IMR-90 (cell line): ENCODE results near the gene CDH2. TPM values are rescaled to one million over a fixed set of nuclear protein-coding genes. Genes with fewer than 3 reads are reported as not detected.

Experiments
- ATAC-seq: fragments of 200-7000 bp; cut with Tn5 transposase; 2 replicates; pipeline ENCODE4 v1.9.1; 2020; ENCODE audit warnings: low read depth, mild to moderate bottlenecking, moderate library complexity
- BruUV-seq: library from RNA; stranded (reverse); fragments of 400-500 nt; replicated peaks from 2 replicates; lab custom pipeline; 2021; lab: Mats Ljungman, UMichigan
- CTCF ChIA-PET: fragments of 300-600 bp; formaldehyde crosslinking; extraction: SDS; loops from one replicate; lab custom pipeline; 2021; ENCODE audit warnings: antibody characterized with exemption; lab: Yijun Ruan, JAX
- POLR2A ChIA-PET: fragments of 300-600 bp; sonication (Branson Sonifier 250); formaldehyde crosslinking; loops from one replicate; lab custom pipeline; 2022; ENCODE audit warnings: antibody characterized with exemption; ENCODE audit not compliant: unreplicated experiment; lab: Charles Lee
- DNase-seq: peaks from one replicate; pipeline ENCODE4 v3.0.0; 2013
- H2AFZ ChIP-seq: replicated peaks from 2 replicates; pipeline ENCODE3; 2013; ENCODE audit warnings: low read length, mild to moderate bottlenecking; ENCODE audit not compliant: poor library complexity
- H2AK5ac ChIP-seq: 2 replicates; pipeline ENCODE4 v1.6.1; 2013; ENCODE audit warnings: low read depth, low read length, inconsistent platforms
- H2AK9ac ChIP-seq: replicated peaks from 2 replicates; pipeline ENCODE3; 2013; ENCODE audit warnings: mild to moderate bottlenecking, low read depth, low read length, moderate library complexity; ENCODE audit not compliant: poor library complexity
- H2BK120ac ChIP-seq: 2 replicates; pipeline ENCODE4 v1.6.1; 2013; ENCODE audit warnings: low read depth, low read length, inconsistent platforms
- H2BK15ac ChIP-seq: 3 replicates; pipeline ENCODE4 v1.6.1; 2013; ENCODE audit warnings: low read depth, low read length, inconsistent platforms
- H2BK20ac ChIP-seq: 2 replicates; pipeline ENCODE4 v1.6.1; 2013; ENCODE audit warnings: low read depth, mild to moderate bottlenecking, inconsistent platforms, low read length, moderate library complexity
- H2BK5ac ChIP-seq: 2 replicates; pipeline ENCODE4 v1.6.1; 2013; ENCODE audit warnings: mild to moderate bottlenecking, low read depth, low read length, inconsistent platforms; ENCODE audit not compliant: poor library complexity, severe bottlenecking
- H3K14ac ChIP-seq: replicated peaks from 2 replicates; pipeline ENCODE4 v1.6.1; 2013; ENCODE audit warnings: low read depth, low read length, inconsistent platforms
- H3K18ac ChIP-seq: 2 replicates; pipeline ENCODE4 v1.6.1; 2013; ENCODE audit warnings: low read depth, low read length, control low read depth
- H3K23ac ChIP-seq: 2 replicates; pipeline ENCODE4 v1.6.1; 2013; ENCODE audit warnings: low read depth, low read length, inconsistent platforms
- H3K27ac ChIP-seq: 2 replicates; pipeline ENCODE4 v1.5.1; 2013; ENCODE audit warnings: mild to moderate bottlenecking, control low read depth, low read length; ENCODE audit not compliant: insufficient read depth
- H3K27me3 ChIP-seq: 2 replicates; pipeline ENCODE4 v1.6.1; 2013; ENCODE audit warnings: low read length; ENCODE audit not compliant: control insufficient read depth, insufficient read depth
- H3K36me3 ChIP-seq: 2 replicates; pipeline ENCODE4 v1.6.1; 2013; ENCODE audit warnings: low read length, mixed read lengths; ENCODE audit not compliant: control insufficient read depth, insufficient read depth
- H3K4ac ChIP-seq: 2 replicates; pipeline ENCODE4 v1.6.1; 2013; ENCODE audit warnings: low read depth, low read length, inconsistent platforms
- H3K4me1 ChIP-seq: 2 replicates; pipeline ENCODE4 v1.6.1; 2013; ENCODE audit warnings: low read length, mixed read lengths; ENCODE audit not compliant: control insufficient read depth, insufficient read depth
- H3K4me2 ChIP-seq: 2 replicates; pipeline ENCODE4 v1.6.1; 2013; ENCODE audit warnings: low read depth, mild to moderate bottlenecking, control low read depth, low read length, moderate library complexity
- H3K4me3 ChIP-seq: 2 replicates; pipeline ENCODE4 v1.5.1; 2013; ENCODE audit warnings: low read depth, mild to moderate bottlenecking, control low read depth, low read length, moderate library complexity; ENCODE audit not compliant: insufficient read depth
- H3K56ac ChIP-seq: 2 replicates; pipeline ENCODE4 v1.6.1; 2013; ENCODE audit warnings: low read length, inconsistent platforms; ENCODE audit not compliant: insufficient read depth; ENCODE audit errors: extremely low read depth
- H3K79me1 ChIP-seq, 2 experiments: 2 replicates each; pipeline ENCODE4 v1.6.1; 2013; ENCODE audit warnings: low read length in 2 of 2, inconsistent platforms in 1 of 2, low read depth in 1 of 2
- H3K9ac ChIP-seq: 2 replicates; pipeline ENCODE4 v1.6.1; 2013; ENCODE audit warnings: low read depth, low read length, control low read depth
- H3K9me1 ChIP-seq: 2 replicates; pipeline ENCODE4 v1.6.1; 2013; ENCODE audit warnings: low read length, inconsistent platforms; ENCODE audit not compliant: insufficient read depth
- H3K9me3 ChIP-seq: 2 replicates; pipeline ENCODE4 v1.6.1; 2013; ENCODE audit warnings: low read length; ENCODE audit not compliant: control insufficient read depth, insufficient read depth
- H4K20me1 ChIP-seq: 2 replicates; pipeline ENCODE4 v1.6.1; 2013; ENCODE audit warnings: low read length, inconsistent platforms; ENCODE audit not compliant: insufficient read depth
- H4K5ac ChIP-seq: 2 replicates; pipeline ENCODE4 v1.6.1; 2013; ENCODE audit warnings: mild to moderate bottlenecking, low read depth, low read length, control low read depth
- H4K8ac ChIP-seq, 2 experiments: 2 replicates each; pipeline ENCODE4 v1.6.1; 2013; ENCODE audit warnings: low read depth in 2 of 2, low read length in 2 of 2, control low read depth in 1 of 2, inconsistent platforms in 1 of 2
- H4K91ac ChIP-seq: 2 replicates; pipeline ENCODE4 v1.6.1; 2013; ENCODE audit warnings: low read depth, low read length, inconsistent platforms; ENCODE audit not compliant: insufficient read depth
- BHLHE40 ChIP-seq: fragments of 150-350 bp; IDR thresholded peaks from 2 replicates; pipeline ENCODE4 v1.6.1; 2016; ENCODE audit warnings: mild to moderate bottlenecking, low read depth, low read length
- CHD1 ChIP-seq: IDR thresholded peaks from 2 replicates; pipeline ENCODE4 v1.6.1; 2012; ENCODE audit warnings: low read depth, low read length, improper control_type of control experiment
- CTCF ChIP-seq: conservative IDR thresholded peaks from 2 replicates; pipeline ENCODE4 v1.5.1; 2012; ENCODE audit warnings: mild to moderate bottlenecking, low read depth, low read length, improper control_type of control experiment
- ELK1 ChIP-seq: fragments of 150-350 bp; IDR thresholded peaks from 2 replicates; pipeline ENCODE4 v1.6.1; 2016; ENCODE audit warnings: low read depth, mild to moderate bottlenecking, low read length, moderate library complexity, borderline replicate concordance
- FOS ChIP-seq: fragments of 150-350 bp; IDR thresholded peaks from 2 replicates; pipeline ENCODE4 v1.6.1; 2016; ENCODE audit warnings: low read depth, low read length
- MAFK ChIP-seq: IDR thresholded peaks from 2 replicates; pipeline ENCODE4 v1.6.1; 2012; ENCODE audit warnings: low read depth, low read length, improper control_type of control experiment
- RCOR1 ChIP-seq: IDR thresholded peaks from 2 replicates; pipeline ENCODE4 v1.6.1; 2012; ENCODE audit warnings: mild to moderate bottlenecking, low read length, improper control_type of control experiment; ENCODE audit not compliant: insufficient replicate concordance
- RFX5 ChIP-seq: IDR thresholded peaks from 2 replicates; pipeline ENCODE4 v1.8.0; 2012; ENCODE audit warnings: low read depth, mild to moderate bottlenecking, low read length, moderate library complexity
- SMC3 ChIP-seq: fragments of 150-350 bp; IDR thresholded peaks from 2 replicates; pipeline ENCODE4 v1.6.1; 2016; ENCODE audit warnings: low read depth, mild to moderate bottlenecking, antibody characterized with exemption, low read length, moderate library complexity
- USF2 ChIP-seq: fragments of 150-350 bp; IDR thresholded peaks from 2 replicates; pipeline ENCODE4 v1.6.1; 2017; ENCODE audit warnings: mild to moderate bottlenecking, antibody characterized with exemption, low read length, low read depth
- WGBS, 2 experiments: methylation state at CpG; one replicate each; pipeline versions ENCODE4 v1.1.5 to v1.1.7; 2013; ENCODE audit warnings: missing lambda C conversion rate in 2 of 2; ENCODE audit not compliant: insufficient read length in 1 of 2; ENCODE audit errors: extremely low coverage in 2 of 2; 5-methylcytosine and 5-hydroxymethylcytosine counted together
- dilution Hi-C: fragments of 300-500 bp; cut with HindIII; formaldehyde crosslinking; loops from one replicate; pipeline ENCODE4 v1.14.3; 2018; ENCODE audit warnings: low sequenced_read_pairs; ENCODE audit not compliant: unreplicated experiment
- in situ Hi-C: fragments of 300-500 bp; cut with MboI; formaldehyde crosslinking; loops from 3 replicates; pipeline ENCODE4 v1.14.3; 2019; ENCODE audit warnings: low sequenced_read_pairs, inconsistent platforms, mixed read lengths
- intact Hi-C: fragments of 100-400 bp; cut with micrococcal nuclease; formaldehyde crosslinking; loops from 2 replicates; pipeline ENCODE4 v1.10.0; 2022
- polyA plus RNA-seq, 3 experiments: library from polyadenylated mRNA; depleted of rRNA; stranded (reverse); fragments of >200 nt; gene quantifications; 2 replicates each; pipeline ENCODE4 v1.2.3, GENCODE V29; 2012; ENCODE audit warnings: low replicate concordance in 1 of 3
- total RNA-seq: library from RNA; depleted of rRNA; stranded (reverse); fragments of >200 nt; gene quantifications from 2 replicates; pipeline ENCODE4 v1.2.3, GENCODE V29; 2012

The CDH2 gene
- total and polyA plus RNA-seq, 2 of the 4 experiments (the other 2 are of a cell fraction): 55.6 to 111 TPM

GRCh38 chr18:28176698-28176947 lies 307 bp downstream of the CDH2 start:
- H4K5ac ChIP-seq: no peak overlapping the region
- WGBS, 2 experiments: 0% methylated on average over 3 of the region's 38 CpGs; no CpG with 5 or more reads in 1 of the 2 experiments
- in situ Hi-C loops (no loop called here), intact Hi-C loops (loop anchor here (2.0 to 10.0 kb wide), 5 partner anchors 64 to 1008 kb away; no protein-coding TSS in a partner anchor), dilution Hi-C loops (no loop called here)
- H4K8ac ChIP-seq: 0 out of 4 replicates have a peak overlapping the region, but pooled peaks of 1 of the 2 experiments have one; percentile 8
- TSS peak; percentile 18 for BruUV-seq
- no peaks in the 10 kb centered on the region for H3K9me3 ChIP-seq
- peaks cover 21% of the 10 kb centered on the region for H4K20me1 ChIP-seq
- peak overlapping the region; percentile 79 for H2AFZ ChIP-seq
- CTCF ChIA-PET: no interaction called here
- H3K9ac ChIP-seq: peak overlapping the region; percentile 51; the same call in 1 of the 2 replicates
- no peak overlapping the region for H3K56ac ChIP-seq
- H3K4me2 ChIP-seq: peak overlapping the region; percentile 60
- no peak for TF ChIP-seq CTCF
- TF ChIP-seq RCOR1: no peak
- TF ChIP-seq RFX5: no peak
- no peak for TF ChIP-seq CHD1
- TF ChIP-seq ELK1: no peak
- TF ChIP-seq BHLHE40: no peak
- no peak for TF ChIP-seq SMC3
- no peak for TF ChIP-seq USF2
- TF ChIP-seq MAFK: no peak
- TF ChIP-seq FOS: no peak
- H2BK120ac ChIP-seq: no peak overlapping the region
- H4K91ac ChIP-seq: no peak overlapping the region; the same call in 1 of the 2 replicates
- peak overlapping the region; percentile 5; the same call in 1 of the 2 replicates for H3K27ac ChIP-seq
- no peak for DNase-seq
- no peak overlapping the region for H3K18ac ChIP-seq
- peaks cover 3% of the 10 kb centered on the region; the same call in 1 of the 2 replicates for H3K4me1 ChIP-seq
- H3K27me3 ChIP-seq: no peaks in the 10 kb centered on the region
- peak; percentile 19 for ATAC-seq
- H3K4ac ChIP-seq: no peak overlapping the region
- peak overlapping the region; percentile 99 for H3K4me3 ChIP-seq
- POLR2A ChIA-PET: no interaction called here
- no peak overlapping the region for H2AK9ac ChIP-seq
- no peak overlapping the region for H2BK15ac ChIP-seq
- no peak overlapping the region for H2BK20ac ChIP-seq
- H2AK5ac ChIP-seq: no peak overlapping the region
- H3K14ac ChIP-seq: no peak overlapping the region
- no peaks in the 10 kb centered on the region for H3K36me3 ChIP-seq
- peaks cover 4 to 17% of the 10 kb centered on the region in 2 experiments; a peak in 3 of 4 replicates for H3K79me1 ChIP-seq
- H2BK5ac ChIP-seq: no peak overlapping the region
- peak overlapping the region; percentile 22; the same call in 1 of the 2 replicates for H3K23ac ChIP-seq
- 0 out of 2 replicates have a peak, but pooled peaks cover 4% of the 10 kb centered on the region for H3K9me1 ChIP-seq
